Keratinocyte (primary cell): ENCODE results near the gene ATP6V0E2. TPM values are rescaled to one million over a fixed set of nuclear protein-coding genes. Genes with fewer than 3 reads are reported as not detected.

Experiments used
- DNase-seq: peaks from one replicate; pipeline ENCODE4 v3.0.0-alpha.2; 2011; ENCODE audit warnings: low read depth, missing footprints, low spot score
- FAIRE-seq: peaks from 2 replicates; lab custom pipeline; 2011; peaks lifted over from hg19 to GRCh38; lab: Jason Lieb, UNC
- H2AFZ ChIP-seq: 2 replicates; pipeline ENCODE4 v1.6.0; 2012; ENCODE audit warnings: low read length, control low read depth, inconsistent platforms; ENCODE audit not compliant: control insufficient read depth
- H3K27ac ChIP-seq: 2 replicates; pipeline ENCODE4 v1.5.1; 2011; ENCODE audit warnings: low read length; ENCODE audit not compliant: control insufficient read depth, insufficient read depth
- H3K27me3 ChIP-seq: 3 replicates; pipeline ENCODE4 v1.6.0; 2011; ENCODE audit warnings: low read length; ENCODE audit not compliant: control insufficient read depth, insufficient read depth; ENCODE audit errors: extremely low read depth
- H3K36me3 ChIP-seq, 2 experiments: 2 replicates in 1 of 2; 3 replicates in 1 of 2; pipeline ENCODE4 v1.5.1; 2011; ENCODE audit warnings: low read length in 2 of 2, mild to moderate bottlenecking in 1 of 2; ENCODE audit not compliant: control insufficient read depth in 2 of 2, insufficient read depth in 2 of 2; ENCODE audit errors: extremely low read depth in 1 of 2
- H3K4me1 ChIP-seq: 3 replicates; pipeline ENCODE4 v1.5.1; 2011; ENCODE audit warnings: low read length; ENCODE audit not compliant: control insufficient read depth, insufficient read depth; ENCODE audit errors: extremely low read depth
- H3K4me2 ChIP-seq: 3 replicates; pipeline ENCODE4 v1.6.0; 2011; ENCODE audit warnings: low read depth, low read length; ENCODE audit not compliant: control insufficient read depth, insufficient read depth; ENCODE audit errors: extremely low read depth
- H3K4me3 ChIP-seq, 3 experiments: fragments of 200-600 bp in 1 of 3; sonication (generic) in 1 of 3; 2 replicates in 2 of 3; 3 replicates in 1 of 3; pipeline ENCODE4 v1.5.1; 2011 to 2016; ENCODE audit warnings: low read length in 3 of 3, mild to moderate bottlenecking in 3 of 3, control low read depth in 2 of 3, inconsistent platforms in 1 of 3, low read depth in 1 of 3, mixed read lengths in 1 of 3, mixed run types in 1 of 3, moderate library complexity in 1 of 3; ENCODE audit not compliant: control insufficient read depth in 2 of 3, insufficient read depth in 2 of 3; ENCODE audit errors: extremely low read depth in 1 of 3
- H3K79me2 ChIP-seq: 2 replicates; pipeline ENCODE4 v1.6.0; 2012; ENCODE audit warnings: low read length; ENCODE audit not compliant: control insufficient read depth, insufficient read depth
- H3K9ac ChIP-seq: 3 replicates; pipeline ENCODE4 v1.6.0; 2011; ENCODE audit warnings: low read length; ENCODE audit not compliant: control insufficient read depth, insufficient read depth; ENCODE audit errors: extremely low read depth
- H3K9me1 ChIP-seq: 3 replicates; pipeline ENCODE4 v1.6.0; 2011; ENCODE audit warnings: low read length; ENCODE audit not compliant: control insufficient read depth, insufficient read depth; ENCODE audit errors: extremely low read depth
- H3K9me3 ChIP-seq: 2 replicates; pipeline ENCODE4 v1.5.1; 2012; ENCODE audit warnings: low read depth, low read length; ENCODE audit not compliant: control insufficient read depth
- H4K20me1 ChIP-seq: 3 replicates; pipeline ENCODE4 v1.6.0; 2011; ENCODE audit warnings: low read length; ENCODE audit not compliant: control insufficient read depth, insufficient read depth; ENCODE audit errors: extremely low read depth
- CTCF ChIP-seq, 3 experiments: IDR thresholded peaks in 1 of 3; conservative IDR thresholded peaks in 1 of 3; optimal IDR thresholded peaks in 1 of 3; 2 replicates in 2 of 3; 3 replicates in 1 of 3; pipeline versions ENCODE3 to v1.5.1; 2011; ENCODE audit warnings: low read length in 3 of 3, mild to moderate bottlenecking in 3 of 3, moderate library complexity in 2 of 3, control low read depth in 1 of 3, inconsistent platforms in 1 of 3; ENCODE audit not compliant: insufficient read depth in 2 of 3; ENCODE audit errors: extremely low read depth in 1 of 3
- EZH2 ChIP-seq: IDR thresholded peaks from one replicate; pipeline ENCODE4 v1.6.1; 2012; ENCODE audit warnings: inconsistent platforms, mild to moderate bottlenecking, low read length, moderate library complexity
- dilution Hi-C: fragments of 300-500 bp; cut with MboI; formaldehyde crosslinking; loops from one replicate; pipeline ENCODE4 v1.7.0; 2020; ENCODE audit warnings: low sequenced_read_pairs; ENCODE audit not compliant: extremely low pct_ligation_motif_present
- polyA plus RNA-seq, 5 experiments: library from polyadenylated mRNA; depleted of rRNA in 3 of 5; stranded (reverse) in 3 of 5; stranded (forward) in 1 of 5; unstranded in 1 of 5; fragments of >200 nt; gene quantifications; 1 replicate in 1 of 5; 2 replicates in 3 of 5; 3 replicates in 1 of 5; pipeline versions ENCODE4 v1.2.1 to v1.2.3, GENCODE V29; 2011 to 2012; ENCODE audit warnings: missing spikeins in 2 of 5, low read depth in 1 of 5, low replicate concordance in 1 of 5

The ATP6V0E2 gene
- polyA plus RNA-seq, 1 donor (not counting 4 experiments of a cell fraction or from before 2014, with no cell fraction given): 5.0 TPM

GRCh38 chr7:149864751-149865150, 9.0 kb upstream of the ATP6V0E2 start:
- Histone ChIP-seq H2AFZ (no peak overlapping the region), H4K20me1 (no peaks in the 10 kb centered on the region), H3K4me1 (peaks cover 4% of the 10 kb centered on the region), H3K27me3 (no peaks in the 10 kb centered on the region), H3K36me3 (peaks cover 0 to 10% of the 10 kb centered on the region in 2 experiments), H3K79me2 (no peaks in the 10 kb centered on the region), H3K4me3 (no peak overlapping the region), H3K9ac (no peak overlapping the region), H3K4me2 (no peak overlapping the region), H3K9me3 (no peaks in the 10 kb centered on the region), H3K9me1 (no peaks in the 10 kb centered on the region), H3K27ac (no peak overlapping the region)
- dilution Hi-C loops: no loop called here
- DNase-seq: no peak
- TF ChIP-seq CTCF (optimal IDR thresholded peaks at IDR 0.05 in 1 of 3, IDR thresholded peaks at IDR 0.05 in 1 of 3, conservative IDR thresholded peaks at IDR 0.05 in 1 of 3; ENCODE audit: extremely low read depth in 1 of 3, insufficient read depth in 2 of 3, low read length in 3 of 3) (no peak), EZH2 (no peak)
- no peak for FAIRE-seq

GRCh38 chr7:149865437-149865836, 8.3 kb upstream of the ATP6V0E2 start:
- TF ChIP-seq CTCF (optimal IDR thresholded peaks at IDR 0.05 in 1 of 3, IDR thresholded peaks at IDR 0.05 in 1 of 3, conservative IDR thresholded peaks at IDR 0.05 in 1 of 3; ENCODE audit: extremely low read depth in 1 of 3, insufficient read depth in 2 of 3, low read length in 3 of 3): no peak
- TF ChIP-seq EZH2: no peak
- dilution Hi-C loops: no loop called here
- DNase-seq (no peak), FAIRE-seq (no peak)
- peaks cover 4% of the 10 kb centered on the region for H3K4me1 ChIP-seq
- H3K4me2 ChIP-seq: no peak overlapping the region
- no peaks in the 10 kb centered on the region for H4K20me1 ChIP-seq
- no peak overlapping the region for H3K4me3 ChIP-seq
- peaks cover 0 to 8% of the 10 kb centered on the region in 2 experiments for H3K36me3 ChIP-seq
- H2AFZ ChIP-seq: no peak overlapping the region
- no peaks in the 10 kb centered on the region for H3K27me3 ChIP-seq
- no peak overlapping the region for H3K27ac ChIP-seq
- H3K79me2 ChIP-seq: no peaks in the 10 kb centered on the region
- no peak overlapping the region for H3K9ac ChIP-seq
- no peaks in the 10 kb centered on the region for H3K9me3 ChIP-seq
- H3K9me1 ChIP-seq: no peaks in the 10 kb centered on the region
